ENCODE measurements around the gene R3HDM4. TPM values are rescaled to one million over a fixed set of nuclear protein-coding genes. Genes with fewer than 3 reads are reported as not detected.

Gene R3HDM4
- total RNA-seq, 2 donors from 2014 or later: 37.6 to 42.4 TPM

DNA sequence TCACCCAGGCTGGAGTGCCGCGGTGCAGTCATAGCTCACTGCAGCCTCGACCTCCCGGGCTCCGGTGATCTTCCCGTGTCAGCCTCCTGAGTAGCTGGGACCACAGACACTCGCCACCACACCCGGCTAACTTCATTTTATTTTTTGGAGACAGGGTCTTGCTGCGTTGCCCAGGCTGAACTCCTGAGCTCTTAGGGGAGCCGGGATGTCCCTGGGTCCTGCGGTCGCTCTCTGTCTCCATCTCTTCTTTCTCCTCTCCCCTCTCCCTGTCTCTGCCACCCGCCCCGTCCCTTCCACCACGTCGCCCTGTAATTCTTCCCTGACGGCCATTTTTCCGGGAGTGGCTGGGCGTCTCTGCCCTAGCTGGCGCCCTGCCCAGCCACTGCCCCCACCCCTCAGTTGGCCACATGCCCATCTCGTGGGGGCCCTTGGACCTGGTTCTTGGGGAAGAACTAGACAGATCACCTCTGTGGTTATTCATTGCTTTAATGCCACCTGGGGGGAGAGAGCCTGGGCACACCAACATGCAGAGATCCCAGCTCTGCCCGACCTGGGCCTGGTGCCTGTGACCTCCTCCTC lies 31.7 kb upstream of the R3HDM4 start:
- Histone ChIP-seq H3K9me3 (no peaks in the 10 kb centered on the region), H3K4me1 (ENCODE audit: control insufficient read depth in 1 of 2, low read depth in 2 of 2) (peaks cover 6 to 20% of the 10 kb centered on the region in 2 donors), H3K27ac (no peak overlapping the region), H3K4me3 (no peak overlapping the region), H3K27me3 (replicated peaks; ENCODE audit: insufficient read depth) (no peaks in the 10 kb centered on the region), H3K36me3 (no peaks in the 10 kb centered on the region)
- ATAC-seq (ENCODE audit: insufficient number of reproducible peaks, low FRiP score, low read depth) (no peak), DNase-seq (ENCODE audit: low spot score) (no peak)
- TF ChIP-seq, protein P1, sequence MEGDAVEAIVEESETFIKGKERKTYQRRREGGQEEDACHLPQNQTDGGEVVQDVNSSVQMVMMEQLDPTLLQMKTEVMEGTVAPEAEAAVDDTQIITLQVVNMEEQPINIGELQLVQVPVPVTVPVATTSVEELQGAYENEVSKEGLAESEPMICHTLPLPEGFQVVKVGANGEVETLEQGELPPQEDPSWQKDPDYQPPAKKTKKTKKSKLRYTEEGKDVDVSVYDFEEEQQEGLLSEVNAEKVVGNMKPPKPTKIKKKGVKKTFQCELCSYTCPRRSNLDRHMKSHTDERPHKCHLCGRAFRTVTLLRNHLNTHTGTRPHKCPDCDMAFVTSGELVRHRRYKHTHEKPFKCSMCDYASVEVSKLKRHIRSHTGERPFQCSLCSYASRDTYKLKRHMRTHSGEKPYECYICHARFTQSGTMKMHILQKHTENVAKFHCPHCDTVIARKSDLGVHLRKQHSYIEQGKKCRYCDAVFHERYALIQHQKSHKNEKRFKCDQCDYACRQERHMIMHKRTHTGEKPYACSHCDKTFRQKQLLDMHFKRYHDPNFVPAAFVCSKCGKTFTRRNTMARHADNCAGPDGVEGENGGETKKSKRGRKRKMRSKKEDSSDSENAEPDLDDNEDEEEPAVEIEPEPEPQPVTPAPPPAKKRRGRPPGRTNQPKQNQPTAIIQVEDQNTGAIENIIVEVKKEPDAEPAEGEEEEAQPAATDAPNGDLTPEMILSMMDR (IDR thresholded peaks at IDR 0.05): no peak

DNA sequence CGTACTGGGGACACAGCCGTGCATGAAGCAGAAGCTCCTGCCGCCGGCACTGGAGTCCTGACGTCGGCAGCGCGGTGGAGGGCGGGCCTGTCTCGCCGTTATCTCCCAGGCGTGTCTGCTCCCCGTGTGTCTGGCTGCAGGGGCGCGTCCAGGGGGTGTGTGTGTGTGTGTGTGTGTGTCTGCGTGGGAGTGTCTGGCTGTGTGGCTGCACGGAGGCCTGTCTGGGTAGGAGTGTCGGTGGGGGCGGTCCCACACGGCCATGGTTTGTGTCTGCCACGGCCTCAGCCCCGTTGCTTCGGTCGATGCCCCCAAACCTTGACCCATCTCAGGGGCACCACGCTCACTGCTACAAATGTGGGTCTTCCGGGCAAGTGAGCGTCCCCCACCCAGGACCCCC lies 31.1 kb upstream of the R3HDM4 start:
- H3K4me3 ChIP-seq: no peak overlapping the region
- H3K27me3 ChIP-seq (replicated peaks; ENCODE audit: insufficient read depth): no peaks in the 10 kb centered on the region
- TF ChIP-seq, protein P1 (IDR thresholded peaks at IDR 0.05): no peak
- ATAC-seq (ENCODE audit: insufficient number of reproducible peaks, low FRiP score, low read depth) (no peak), DNase-seq (ENCODE audit: low spot score) (no peak)
- H3K36me3 ChIP-seq: no peaks in the 10 kb centered on the region
- no peaks in the 10 kb centered on the region for H3K9me3 ChIP-seq
- peaks cover 6 to 20% of the 10 kb centered on the region in 2 donors for H3K4me1 ChIP-seq (ENCODE audit: control insufficient read depth in 1 of 2, low read depth in 2 of 2)
- H3K27ac ChIP-seq: no peak overlapping the region

- no peaks in the 10 kb centered on the region for H3K9me3 ChIP-seq
- no peak overlapping the region for H3K27ac ChIP-seq
- TF ChIP-seq, protein P1 (IDR thresholded peaks at IDR 0.05): no peak
- no peaks in the 10 kb centered on the region for H3K36me3 ChIP-seq
- DNase-seq (ENCODE audit: low spot score) (no peak), ATAC-seq (ENCODE audit: insufficient number of reproducible peaks, low FRiP score, low read depth) (no peak)
- no peak overlapping the region for H3K4me3 ChIP-seq
- H3K4me1 ChIP-seq (ENCODE audit: control insufficient read depth in 1 of 2, low read depth in 2 of 2): peaks cover 6 to 20% of the 10 kb centered on the region in 2 donors
- no peaks in the 10 kb centered on the region for H3K27me3 ChIP-seq (replicated peaks; ENCODE audit: insufficient read depth)
Measured at GRCh38 chr19:943551-944170, 30.6 kb upstream of the R3HDM4 start.

DNA sequence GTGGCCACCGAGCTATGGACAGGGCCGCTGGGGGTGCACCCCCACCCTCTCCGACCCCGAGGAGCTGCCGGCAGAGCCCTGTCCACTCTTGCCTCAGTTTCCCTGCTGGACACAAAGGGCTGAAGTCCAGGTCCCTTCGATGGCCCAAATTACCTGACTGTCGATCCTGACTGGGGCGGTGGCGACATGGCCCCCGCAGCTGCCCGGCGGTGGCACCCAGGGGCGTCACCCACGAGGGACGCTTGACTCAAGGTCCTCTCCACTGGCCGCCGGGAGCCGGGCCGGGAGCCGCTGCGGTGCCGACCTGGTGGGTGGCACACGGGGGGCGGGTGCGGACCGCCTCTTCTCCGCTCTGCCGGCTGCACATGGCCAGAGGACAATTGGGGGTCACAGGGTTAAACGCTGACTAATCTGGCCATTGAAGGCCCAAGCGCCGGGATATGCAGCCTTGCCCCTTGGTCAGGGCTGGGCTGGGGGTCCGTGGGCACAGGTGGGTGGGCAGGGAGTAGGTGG lies 29.2 kb upstream of the R3HDM4 start:
- Histone ChIP-seq H3K9me3 (no peaks in the 10 kb centered on the region), H3K27me3 (replicated peaks; ENCODE audit: insufficient read depth) (no peaks in the 10 kb centered on the region), H3K4me1 (ENCODE audit: control insufficient read depth in 1 of 2, low read depth in 2 of 2) (peaks cover 6 to 20% of the 10 kb centered on the region in 2 donors), H3K27ac (no peak overlapping the region), H3K4me3 (no peak overlapping the region), H3K36me3 (no peaks in the 10 kb centered on the region)
- ATAC-seq (ENCODE audit: insufficient number of reproducible peaks, low FRiP score, low read depth) (no peak), DNase-seq (ENCODE audit: low spot score) (no peak)
- TF ChIP-seq, protein P1 (IDR thresholded peaks at IDR 0.05): no peak

GRCh38 chr19:941292-942132 lies 28.5 kb upstream of the R3HDM4 start:
- H3K4me1 ChIP-seq (ENCODE audit: control insufficient read depth in 1 of 2, low read depth in 2 of 2): peaks cover 6 to 20% of the 10 kb centered on the region in 2 donors
- ATAC-seq (ENCODE audit: insufficient number of reproducible peaks, low FRiP score, low read depth) (no peak), DNase-seq (ENCODE audit: low spot score) (no peak)
- TF ChIP-seq, protein P1 (IDR thresholded peaks at IDR 0.05): no peak
- H3K4me3 ChIP-seq: peak overlapping the region; percentile 64
- H3K27me3 ChIP-seq (replicated peaks; ENCODE audit: insufficient read depth): no peaks in the 10 kb centered on the region
- peak overlapping the region; percentile 82 for H3K27ac ChIP-seq
- no peaks in the 10 kb centered on the region for H3K36me3 ChIP-seq
- no peaks in the 10 kb centered on the region for H3K9me3 ChIP-seq
